Chondrocyte (in vitro differentiated cells): ENCODE results near the gene INO80E. TPM values are rescaled to one million over a fixed set of nuclear protein-coding genes. Genes with fewer than 3 reads are reported as not detected.

Experiments used
- DNase-seq: peaks from one replicate; pipeline ENCODE4 v3.0.0; 2021; ENCODE audit warnings: mixed read lengths, low spot score
- H3K27ac Mint-ChIP-seq: one replicate; pipeline ENCODE4 v1.8.0; 2021; ENCODE audit warnings: mild to moderate bottlenecking, moderate library complexity, mixed read lengths; ENCODE audit not compliant: unreplicated experiment
- H3K27me3 Mint-ChIP-seq: 2 replicates; pipeline ENCODE4 v1.8.0; 2021; ENCODE audit warnings: low read depth, mixed read lengths
- H3K36me3 Mint-ChIP-seq: 2 replicates; pipeline ENCODE4 v1.8.0; 2021; ENCODE audit warnings: low read depth, mixed read lengths
- H3K4me1 Mint-ChIP-seq: 2 replicates; pipeline ENCODE4 v1.8.0; 2021; ENCODE audit warnings: low read depth, mild to moderate bottlenecking, mixed read lengths
- H3K4me3 Mint-ChIP-seq: one replicate; pipeline ENCODE4 v1.8.0; 2021; ENCODE audit warnings: mild to moderate bottlenecking, moderate library complexity, mixed read lengths; ENCODE audit not compliant: unreplicated experiment
- H3K9me3 Mint-ChIP-seq: 2 replicates; pipeline ENCODE4 v1.8.0; 2021; ENCODE audit warnings: low read depth, mixed read lengths
- CTCF ChIP-seq: fragments of 200-600 bp; sonication (generic); IDR thresholded peaks from 2 replicates; pipeline ENCODE4 v1.5.0; 2021; ENCODE audit warnings: antibody characterized with exemption, mild to moderate bottlenecking, moderate library complexity
- total RNA-seq: library from RNA; stranded (reverse); gene quantifications from 3 replicates; pipeline ENCODE4 v1.2.1, GENCODE V29; 2021

INO80E gene
- total RNA-seq, 1 donor from 2014 or later: 57.1 TPM

- Mint-ChIP-seq H3K27ac (no peak overlapping the region), H3K27me3 (no peaks in the 10 kb centered on the region), H3K4me1 (peaks cover 12% of the 10 kb centered on the region), H3K4me3 (no peak overlapping the region), H3K9me3 (no peaks in the 10 kb centered on the region), H3K36me3 (peaks cover 34% of the 10 kb centered on the region)
- TF ChIP-seq CTCF: no peak
- DNase-seq: no peak
Measured at GRCh38 chr16:29990034-29990433, 6.0 kb upstream of the INO80E start.

GRCh38 chr16:29990883-29991570 lies 5.0 kb upstream of the INO80E start:
- Mint-ChIP-seq H3K27ac (no peak overlapping the region), H3K36me3 (peaks cover 29% of the 10 kb centered on the region)

GRCh38 chr16:29991571-29991904 lies 4.5 kb upstream of the INO80E start:
- no peak overlapping the region for H3K4me3 Mint-ChIP-seq

More at GRCh38 chr16:29990883-29991570, 5.0 kb upstream of the INO80E start:
- peak; percentile 83 for DNase-seq
- no peak for TF ChIP-seq CTCF
- peaks cover 14% of the 10 kb centered on the region for H3K4me1 Mint-ChIP-seq
- no peaks in the 10 kb centered on the region for H3K27me3 Mint-ChIP-seq
- no peaks in the 10 kb centered on the region for H3K9me3 Mint-ChIP-seq
- no peak overlapping the region for H3K4me3 Mint-ChIP-seq

GRCh38 chr16:29992344-29992967 lies 3.6 kb upstream of the INO80E start:
- Mint-ChIP-seq H3K4me3 (no peak overlapping the region), H3K9me3 (no peaks in the 10 kb centered on the region), H3K4me1 (peaks cover 24% of the 10 kb centered on the region), H3K27me3 (no peaks in the 10 kb centered on the region), H3K27ac (no peak overlapping the region), H3K36me3 (peaks cover 23% of the 10 kb centered on the region)
- peak; percentile 33 for DNase-seq
- TF ChIP-seq CTCF: no peak

More at GRCh38 chr16:29991571-29991904, 4.5 kb upstream of the INO80E start:
- no peak overlapping the region for H3K27ac Mint-ChIP-seq
- peak; percentile 52 for DNase-seq
- no peak for TF ChIP-seq CTCF
- peaks cover 25% of the 10 kb centered on the region for H3K36me3 Mint-ChIP-seq
- no peaks in the 10 kb centered on the region for H3K9me3 Mint-ChIP-seq
- H3K27me3 Mint-ChIP-seq: no peaks in the 10 kb centered on the region
- H3K4me1 Mint-ChIP-seq: peaks cover 19% of the 10 kb centered on the region

- Mint-ChIP-seq H3K4me3 (no peak overlapping the region), H3K9me3 (no peaks in the 10 kb centered on the region), H3K27ac (no peak overlapping the region), H3K36me3 (peaks cover 17% of the 10 kb centered on the region), H3K27me3 (no peaks in the 10 kb centered on the region), H3K4me1 (peaks cover 24% of the 10 kb centered on the region)
- TF ChIP-seq CTCF: no peak
- DNase-seq: no peak
Measured at GRCh38 chr16:29993191-29993902, 2.7 kb upstream of the INO80E start.
